ENCODE measurements around the gene GPATCH3. TPM values are rescaled to one million over a fixed set of nuclear protein-coding genes. Genes with fewer than 3 reads are reported as not detected.
"Not testable (repeated sequence)": the region's sequence is repeated elsewhere in the genome, so short reads cannot be mapped to it uniquely, and the experiment has no call there.

Gene GPATCH3
- 10 to 100 TPM in 3 of 6 experiments, 1 to 10 TPM in 3; 8.6 to 12.0 (median 10.2) TPM for total RNA-seq (2021; fragmentation: NEBNext Ultra II Directional; extraction: Animal tissue kit (Norgen Biotek cat#: 25700))
- long read RNA-seq, transcript GPATCH3-201 (7 exons, 2,123 nt) = major isoform, 11 of 14 reads
- long read RNA-seq, partial matches to known transcripts = 1 of 14 reads
- long read RNA-seq, other reads (novel, unspliced or antisense) = 2 of 14 reads

- peak within 1 kb of the TSS; percentile 97 for H3K27ac Mint-ChIP-seq
- peaks cover 26% of the 10 kb centered on the region for H3K4me1 Mint-ChIP-seq (ENCODE audit: low read depth)
- no peaks in the 10 kb centered on the region for H3K9me3 Mint-ChIP-seq
- TF ChIP-seq CTCF (IDR thresholded peaks at IDR 0.05) = no peak
- H3K36me3 Mint-ChIP-seq (ENCODE audit: low read depth) = peaks cover 20% of the 10 kb centered on the region
- peak; percentile 88 for DNase-seq
- peak within 1 kb of the TSS; percentile 95 for H3K4me3 Mint-ChIP-seq
- H3K27me3 Mint-ChIP-seq (ENCODE audit: insufficient read depth) = no peaks in the 10 kb centered on the region; the same call in 1 of the 2 replicates
These were observed at the start of gene GPATCH3 for GRCh38 chr1:26900001-26900814. Gene GPATCH3 (minus strand): TSS chr1:26900467. CDS start chr1:26900442, 25 bp downstream.

- no peaks in the 10 kb centered on the region; the same call in 1 of the 2 replicates for H3K27me3 Mint-ChIP-seq (ENCODE audit: insufficient read depth)
- no peak overlapping the region for H3K27ac Mint-ChIP-seq
- H3K9me3 Mint-ChIP-seq = no peaks in the 10 kb centered on the region
- H3K4me1 Mint-ChIP-seq (ENCODE audit: low read depth) = no peaks in the 10 kb centered on the region; the same call in 1 of the 2 replicates
- no peak for DNase-seq
- no peak overlapping the region for H3K4me3 Mint-ChIP-seq
- no peak for TF ChIP-seq CTCF (IDR thresholded peaks at IDR 0.05)
- peaks cover 16% of the 10 kb centered on the region for H3K36me3 Mint-ChIP-seq (ENCODE audit: low read depth)
These were observed 49.7 kb upstream of the GPATCH3 start for GRCh38 chr1:26949926-26950319.

GRCh38 chr1:26949266-26949925 lies 49.1 kb upstream of the GPATCH3 start:
- Mint-ChIP-seq H3K36me3 (ENCODE audit: low read depth) (peaks cover 18% of the 10 kb centered on the region), H3K4me1 (ENCODE audit: low read depth) (no peaks in the 10 kb centered on the region; the same call in 1 of the 2 replicates), H3K9me3 (no peaks in the 10 kb centered on the region), H3K4me3 (no peak overlapping the region), H3K27ac (peak overlapping the region; percentile 18; the same call in 1 of the 2 replicates), H3K27me3 (ENCODE audit: insufficient read depth) (no peaks in the 10 kb centered on the region; the same call in 1 of the 2 replicates)
- TF ChIP-seq CTCF (IDR thresholded peaks at IDR 0.05) = no peak
- no peak for DNase-seq

- H3K36me3 Mint-ChIP-seq (ENCODE audit: low read depth) = peaks cover 18% of the 10 kb centered on the region
- H3K4me3 Mint-ChIP-seq; H3K27ac Mint-ChIP-seq; DNase-seq; H3K9me3 Mint-ChIP-seq; H3K27me3 Mint-ChIP-seq (ENCODE audit: insufficient read depth); H3K4me1 Mint-ChIP-seq (ENCODE audit: low read depth): not testable (repeated sequence)
These were observed 48.4 kb upstream of the GPATCH3 start for GRCh38 chr1:26948725-26949057.

- H3K4me3 Mint-ChIP-seq = no peak overlapping the region
- no peak overlapping the region for H3K27ac Mint-ChIP-seq
- H3K36me3 Mint-ChIP-seq (ENCODE audit: low read depth) = peaks cover 33% of the 10 kb centered on the region
- TF ChIP-seq CTCF (IDR thresholded peaks at IDR 0.05) = no peak
- H3K9me3 Mint-ChIP-seq = no peaks in the 10 kb centered on the region
- no peaks in the 10 kb centered on the region; the same call in 1 of the 2 replicates for H3K27me3 Mint-ChIP-seq (ENCODE audit: insufficient read depth)
- no peaks in the 10 kb centered on the region; the same call in 1 of the 2 replicates for H3K4me1 Mint-ChIP-seq (ENCODE audit: low read depth)
- DNase-seq = no peak
These were observed 46.0 kb upstream of the GPATCH3 start for GRCh38 chr1:26946270-26946669.

All from HFFc6 (cell line).